PC-9 (cell line): ENCODE measurements around the gene LYRM7.

Experiments used
- EZH2 ChIP-seq: fragments of 200-600 bp; sonication (generic); IDR thresholded peaks from 2 replicates; pipeline ENCODE4 v1.8.0; 2017; ENCODE audit warnings: antibody characterized with exemption, low read depth
- TF ChIP-seq, protein P1 (sequence below): fragments of 200-600 bp; sonication (generic); conservative IDR thresholded peaks from 2 replicates; pipeline ENCODE4 v1.6.1; 2017; ENCODE audit warnings: mixed run types, antibody characterized with exemption, mild to moderate bottlenecking, moderate library complexity

DNA sequence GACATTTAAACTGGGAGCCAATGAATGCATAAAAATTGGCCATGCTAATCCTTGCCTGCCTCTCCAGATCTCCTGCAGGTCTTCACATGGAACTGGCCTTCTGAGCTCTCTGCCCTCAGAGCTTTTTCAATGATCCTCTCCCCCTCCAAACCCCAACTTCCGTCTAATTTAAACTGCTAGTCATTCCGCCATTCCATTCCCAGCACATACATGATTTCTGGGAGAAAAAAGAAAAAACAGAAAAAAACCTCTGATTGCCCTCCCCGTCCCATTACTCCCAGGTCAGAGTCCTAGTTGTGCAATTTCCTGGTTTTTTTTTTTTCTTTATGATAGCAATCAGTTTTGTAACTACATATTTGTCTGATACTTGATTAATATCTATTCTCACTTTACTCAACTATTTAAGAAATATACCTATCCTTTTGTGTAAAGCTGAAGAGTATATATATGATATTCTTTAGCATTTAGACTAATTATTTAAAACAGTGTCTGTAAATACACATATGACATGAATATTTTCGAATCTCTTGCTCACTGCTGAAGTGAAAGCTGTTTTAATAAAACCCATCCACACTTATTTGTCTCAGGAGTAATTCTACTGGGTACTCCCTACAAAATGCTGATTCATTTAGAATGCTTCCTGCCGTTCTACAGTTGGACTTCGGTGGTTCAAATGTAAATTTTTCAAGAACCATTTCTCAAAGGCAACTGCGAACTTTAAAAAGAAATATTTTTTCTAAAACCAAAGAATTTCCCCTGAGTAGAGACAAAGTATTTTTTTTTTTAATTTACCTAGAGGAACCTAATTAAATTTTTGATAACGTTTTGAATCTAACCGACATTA, 7.2 kb upstream of the LYRM7 start:
- TF ChIP-seq, protein P1, sequence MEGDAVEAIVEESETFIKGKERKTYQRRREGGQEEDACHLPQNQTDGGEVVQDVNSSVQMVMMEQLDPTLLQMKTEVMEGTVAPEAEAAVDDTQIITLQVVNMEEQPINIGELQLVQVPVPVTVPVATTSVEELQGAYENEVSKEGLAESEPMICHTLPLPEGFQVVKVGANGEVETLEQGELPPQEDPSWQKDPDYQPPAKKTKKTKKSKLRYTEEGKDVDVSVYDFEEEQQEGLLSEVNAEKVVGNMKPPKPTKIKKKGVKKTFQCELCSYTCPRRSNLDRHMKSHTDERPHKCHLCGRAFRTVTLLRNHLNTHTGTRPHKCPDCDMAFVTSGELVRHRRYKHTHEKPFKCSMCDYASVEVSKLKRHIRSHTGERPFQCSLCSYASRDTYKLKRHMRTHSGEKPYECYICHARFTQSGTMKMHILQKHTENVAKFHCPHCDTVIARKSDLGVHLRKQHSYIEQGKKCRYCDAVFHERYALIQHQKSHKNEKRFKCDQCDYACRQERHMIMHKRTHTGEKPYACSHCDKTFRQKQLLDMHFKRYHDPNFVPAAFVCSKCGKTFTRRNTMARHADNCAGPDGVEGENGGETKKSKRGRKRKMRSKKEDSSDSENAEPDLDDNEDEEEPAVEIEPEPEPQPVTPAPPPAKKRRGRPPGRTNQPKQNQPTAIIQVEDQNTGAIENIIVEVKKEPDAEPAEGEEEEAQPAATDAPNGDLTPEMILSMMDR: no peak
- TF ChIP-seq EZH2: no peak
